ENCODE results near the gene RPL13A. TPM values are rescaled to one million over a fixed set of nuclear protein-coding genes. Genes with fewer than 3 reads are reported as not detected.

The RPL13A gene
- total RNA-seq (2013) = 2,812 TPM
- polyA plus RNA-seq (1,000 to 10,000 TPM in 1 of 3 donors, 100 to 1,000 TPM in 2; 655 to 1,621 (median 663) TPM), polyA minus RNA-seq (1,620 and 2,312 TPM in 2 replicates), total RNA-seq (288 to 1,129 (median 833) reads per million in 11 experiments)

GRCh38 chr19:49487277-49488045 is at the start of gene RPL13A:
TSS of gene RPL13A (plus strand) at chr19:49487608. CDS start at chr19:49487630, 22 bp downstream.
- H3K9me3 ChIP-seq (replicated peaks in 1 of 2; ENCODE audit: control insufficient read depth in 1 of 2, insufficient read depth in 1 of 2, low read length in 2 of 2) = no peaks in the 10 kb centered on the region
- peak within 1 kb of the TSS; percentile 99 for H3K4me2 ChIP-seq (replicated peaks; ENCODE audit: extremely low read depth, low read length, poor library complexity, severe bottlenecking)
- peak within 1 kb of the TSS; percentile 79 to 95 (median 82) for H3K4me3 ChIP-seq (replicated peaks in 1 of 3; ENCODE audit: low read depth in 2 of 3, low read length in 3 of 3)
- Mint-ChIP-seq H3K27me3 (ENCODE audit: low read depth in 3 of 3) (peaks cover 0 to 3% (median 1%) of the 10 kb centered on the region in 3 donors), H3K9me3 (peaks cover 0 to 5% (median 0%) of the 10 kb centered on the region in 7 donors), H3K36me3 (peaks cover 35 to 36% of the 10 kb centered on the region in 2 donors), H3K4me3 (peak within 1 kb of the TSS; percentile 98), H3K27ac (peak within 1 kb of the TSS; percentile 89 to 97 (median 96)), H3K4me1 (peaks cover 23% of the 10 kb centered on the region)
- WGBS (ENCODE audit: insufficient coverage) = under 1% methylated on average over 55 of the region's 57 CpGs
- intact Hi-C loops (cut with micrococcal nuclease) = loop anchor here (1.0 to 5.0 kb wide), 2 partner anchors 9 to 35 kb away; partner anchors contain the start of genes ALDH16A1 (in 1 of the 2), PIH1D1 (in 1 of the 2) and RPS11 (in 1 of the 2)
- H3K27me3 ChIP-seq (ENCODE audit: control insufficient read depth in 2 of 2, insufficient read depth in 2 of 2, low read length in 2 of 2) = no peaks in the 10 kb centered on the region
- no peak for TF ChIP-seq CTCF (IDR thresholded peaks at IDR 0.05)
- H3K9ac ChIP-seq (ENCODE audit: insufficient read depth, low read length, poor library complexity, severe bottlenecking) = peak within 1 kb of the TSS; percentile 82
- peak within 1 kb of the TSS; percentile 83 for H2AFZ ChIP-seq (ENCODE audit: insufficient read depth, low read depth, low read length, poor library complexity, severe bottlenecking)
- peaks cover 17 to 19% of the 10 kb centered on the region in 2 donors for H3K4me1 ChIP-seq (ENCODE audit: control insufficient read depth in 1 of 2, insufficient read depth in 2 of 2, low read length in 2 of 2)
- peaks cover 35% of the 10 kb centered on the region in 2 donors for H3K36me3 ChIP-seq (replicated peaks in 1 of 2; ENCODE audit: control insufficient read depth in 1 of 2, insufficient read depth in 2 of 2, low read length in 2 of 2)
- peak; percentile 100 for DNase-seq
- peak within 1 kb of the TSS; percentile 50 to 89 for H3K27ac ChIP-seq (ENCODE audit: low read depth in 1 of 2, low read length in 2 of 2)
- peaks cover 49% of the 10 kb centered on the region for H4K20me1 ChIP-seq (ENCODE audit: insufficient read depth, low read length)
- peaks cover 30% of the 10 kb centered on the region for H3K79me2 ChIP-seq (ENCODE audit: insufficient read depth, low read length)

- no peak for DNase-seq
- no peak overlapping the region for H3K27ac ChIP-seq (ENCODE audit: low read depth in 1 of 2, low read length in 2 of 2)
- no peak overlapping the region for H3K27ac Mint-ChIP-seq
- peak overlapping the region in 1 of 2 donors; percentile 59 for H3K4me3 Mint-ChIP-seq
- WGBS (ENCODE audit: insufficient coverage) = 8% methylated on average over 2 of the region's 6 CpGs
- H3K4me3 ChIP-seq (replicated peaks in 1 of 3; ENCODE audit: low read depth in 2 of 3, low read length in 3 of 3) = no peak overlapping the region
- H3K36me3 Mint-ChIP-seq = peaks cover 10 to 19% of the 10 kb centered on the region in 2 donors
- no peak overlapping the region for H3K4me2 ChIP-seq (replicated peaks; ENCODE audit: extremely low read depth, low read length, poor library complexity, severe bottlenecking)
- no peaks in the 10 kb centered on the region for H3K36me3 ChIP-seq (replicated peaks in 1 of 2; ENCODE audit: control insufficient read depth in 1 of 2, insufficient read depth in 2 of 2, low read length in 2 of 2)
- peaks cover 90 to 96% (median 93%) of the 10 kb centered on the region in 3 donors for H3K27me3 Mint-ChIP-seq (ENCODE audit: low read depth in 3 of 3)
- no peaks in the 10 kb centered on the region for H4K20me1 ChIP-seq (ENCODE audit: insufficient read depth, low read length)
- H3K9me3 Mint-ChIP-seq = peaks cover 0 to 47% (median 31%) of the 10 kb centered on the region in 7 donors
- TF ChIP-seq CTCF (IDR thresholded peaks at IDR 0.05) = no peak
- no peak overlapping the region for H2AFZ ChIP-seq (ENCODE audit: insufficient read depth, low read depth, low read length, poor library complexity, severe bottlenecking)
- peaks cover 72 to 92% of the 10 kb centered on the region in 2 donors for H3K27me3 ChIP-seq (ENCODE audit: control insufficient read depth in 2 of 2, insufficient read depth in 2 of 2, low read length in 2 of 2)
- H3K9me3 ChIP-seq (replicated peaks in 1 of 2; ENCODE audit: control insufficient read depth in 1 of 2, insufficient read depth in 1 of 2, low read length in 2 of 2) = peaks cover 0 to 38% of the 10 kb centered on the region in 2 donors
- H3K4me1 Mint-ChIP-seq = peaks cover 32% of the 10 kb centered on the region
- peaks cover 22 to 24% of the 10 kb centered on the region in 2 donors for H3K4me1 ChIP-seq (ENCODE audit: control insufficient read depth in 1 of 2, insufficient read depth in 2 of 2, low read length in 2 of 2)
- intact Hi-C loops (cut with micrococcal nuclease) = loop anchor here in 1 of 2 donors (10.0 kb wide), 1 partner anchor 173 kb away; no protein-coding TSS in a partner anchor
- H3K9ac ChIP-seq (ENCODE audit: insufficient read depth, low read length, poor library complexity, severe bottlenecking) = no peak overlapping the region
- H3K79me2 ChIP-seq (ENCODE audit: insufficient read depth, low read length) = no peaks in the 10 kb centered on the region
Observed at GRCh38 chr19:49438261-49438660, 49.1 kb upstream of the RPL13A start.

All from CD14-positive monocyte (primary cell).